ENCODE measurements around the gene DNAH2. TPM values are rescaled to one million over a fixed set of nuclear protein-coding genes. Genes with fewer than 3 reads are reported as not detected.

DNAH2 gene, protein sequence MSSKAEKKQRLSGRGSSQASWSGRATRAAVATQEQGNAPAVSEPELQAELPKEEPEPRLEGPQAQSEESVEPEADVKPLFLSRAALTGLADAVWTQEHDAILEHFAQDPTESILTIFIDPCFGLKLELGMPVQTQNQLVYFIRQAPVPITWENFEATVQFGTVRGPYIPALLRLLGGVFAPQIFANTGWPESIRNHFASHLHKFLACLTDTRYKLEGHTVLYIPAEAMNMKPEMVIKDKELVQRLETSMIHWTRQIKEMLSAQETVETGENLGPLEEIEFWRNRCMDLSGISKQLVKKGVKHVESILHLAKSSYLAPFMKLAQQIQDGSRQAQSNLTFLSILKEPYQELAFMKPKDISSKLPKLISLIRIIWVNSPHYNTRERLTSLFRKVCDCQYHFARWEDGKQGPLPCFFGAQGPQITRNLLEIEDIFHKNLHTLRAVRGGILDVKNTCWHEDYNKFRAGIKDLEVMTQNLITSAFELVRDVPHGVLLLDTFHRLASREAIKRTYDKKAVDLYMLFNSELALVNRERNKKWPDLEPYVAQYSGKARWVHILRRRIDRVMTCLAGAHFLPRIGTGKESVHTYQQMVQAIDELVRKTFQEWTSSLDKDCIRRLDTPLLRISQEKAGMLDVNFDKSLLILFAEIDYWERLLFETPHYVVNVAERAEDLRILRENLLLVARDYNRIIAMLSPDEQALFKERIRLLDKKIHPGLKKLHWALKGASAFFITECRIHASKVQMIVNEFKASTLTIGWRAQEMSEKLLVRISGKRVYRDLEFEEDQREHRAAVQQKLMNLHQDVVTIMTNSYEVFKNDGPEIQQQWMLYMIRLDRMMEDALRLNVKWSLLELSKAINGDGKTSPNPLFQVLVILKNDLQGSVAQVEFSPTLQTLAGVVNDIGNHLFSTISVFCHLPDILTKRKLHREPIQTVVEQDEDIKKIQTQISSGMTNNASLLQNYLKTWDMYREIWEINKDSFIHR (N-terminal part only)
- 0.21 TPM in 1 of 2 replicates, not detected in the other for total RNA-seq (2014; rRNA removed; shearing (Covaris generic))

DNA sequence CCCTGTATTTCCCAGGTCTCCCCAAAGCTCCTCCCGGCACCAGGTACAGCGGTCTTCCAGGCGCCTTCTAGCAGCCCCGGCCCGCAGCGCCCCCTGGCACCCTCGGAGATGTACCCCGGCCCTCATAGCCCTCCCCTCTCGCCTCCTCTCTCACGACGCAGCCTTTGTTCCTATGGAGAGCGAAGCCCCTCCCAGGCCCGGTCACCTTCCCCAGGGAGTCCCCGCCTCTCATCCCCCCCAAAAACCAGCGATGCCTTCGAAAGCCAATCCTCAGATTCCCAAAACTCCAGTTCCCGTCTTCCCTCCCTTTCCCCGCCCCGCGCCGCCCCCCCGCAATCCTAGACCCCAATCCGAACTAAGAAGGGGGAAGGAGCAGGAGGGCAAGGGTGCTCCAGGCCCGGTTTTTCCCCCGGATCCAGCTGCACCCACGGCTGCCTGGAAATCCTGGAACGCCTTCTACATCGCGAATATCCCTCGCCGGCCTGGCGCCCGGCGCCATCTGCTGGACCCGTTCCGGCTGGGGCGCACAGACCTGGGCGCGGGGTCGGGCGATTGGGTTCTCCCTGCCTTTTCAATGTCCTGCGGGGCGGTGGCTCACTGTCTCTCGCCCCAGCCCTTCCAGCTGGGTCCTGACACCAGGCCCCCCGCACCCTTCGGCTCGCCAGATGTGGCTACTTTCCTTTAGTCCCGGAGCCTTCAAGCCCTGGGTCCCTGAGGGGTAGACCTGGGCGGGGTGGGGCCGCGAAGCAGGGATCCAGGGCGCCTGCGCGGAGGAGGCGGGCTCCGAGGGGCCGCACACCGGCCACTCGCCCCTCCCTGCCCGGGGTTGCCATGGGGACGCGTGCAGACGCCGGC, at the start of gene DNAH2:
DNAH2 (plus strand) TSS at position 844 of the 855 bp plus-strand sequence. CDS start 1,991 bp downstream, outside the sequence.
- peak; percentile 67 for DNase-seq (ENCODE audit: low spot score)

DNA sequence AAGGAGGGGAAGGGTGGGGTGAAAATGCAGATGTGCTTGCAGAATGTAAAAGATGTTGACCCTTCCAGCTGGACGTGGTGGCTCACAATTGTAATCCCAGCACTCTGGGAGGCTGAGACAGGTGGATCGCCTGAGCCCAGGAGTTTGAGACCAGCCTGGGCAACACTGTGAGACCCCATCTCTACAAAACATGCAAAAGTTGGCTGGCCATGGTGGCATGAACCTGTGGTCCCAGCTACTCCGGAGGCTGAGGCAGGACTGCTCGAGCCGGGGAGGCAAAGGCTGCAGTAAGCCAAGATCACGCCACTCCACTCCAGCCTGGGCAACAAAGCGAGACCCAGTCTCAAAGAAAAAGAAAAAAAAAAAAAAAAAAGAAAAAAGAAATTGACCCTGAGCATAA, 49.1 kb upstream of the DNAH2 start:
- no peak for DNase-seq (ENCODE audit: low spot score)

DNA sequence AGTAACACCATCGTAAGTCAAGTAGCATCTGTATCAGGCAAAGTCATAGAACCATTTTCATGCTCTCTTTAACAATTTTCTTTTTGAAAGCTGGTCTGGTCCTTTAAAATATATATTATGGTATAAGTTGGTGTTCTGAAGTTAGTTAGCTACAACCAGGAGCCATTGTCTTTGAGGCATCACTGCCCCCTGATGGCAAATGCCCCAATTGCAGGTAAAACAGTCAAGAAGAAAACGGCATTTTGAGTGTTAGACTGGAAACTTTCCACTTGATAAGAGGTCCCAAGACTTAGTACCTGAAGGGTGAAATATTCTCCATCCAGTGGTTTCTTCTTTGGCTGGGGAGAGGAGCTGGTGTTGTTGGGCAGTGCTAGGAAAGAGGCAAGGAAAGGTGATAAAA, 44.3 kb upstream of the DNAH2 start:
- DNase-seq (ENCODE audit: low spot score): peak; percentile 45

DNA sequence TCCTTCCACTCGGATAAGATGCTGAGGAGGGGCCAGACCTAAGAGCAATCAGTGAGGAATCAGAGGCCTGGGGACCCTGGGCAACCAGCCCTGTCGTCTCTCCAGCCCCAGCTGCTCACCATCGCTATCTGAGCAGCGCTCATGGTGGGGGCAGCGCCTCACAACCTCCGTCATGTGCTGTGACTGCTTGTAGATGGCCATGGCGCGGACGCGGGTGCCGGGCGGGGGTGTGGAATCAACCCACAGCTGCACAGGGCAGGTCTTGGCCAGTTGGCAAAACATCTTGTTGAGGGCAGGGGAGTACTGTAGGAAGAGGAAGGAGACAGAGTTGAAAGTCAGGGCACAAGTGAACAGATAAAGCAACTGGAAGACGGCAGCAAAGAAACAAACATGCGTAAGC, 42.6 kb upstream of the DNAH2 start:
- DNase-seq (ENCODE audit: low spot score): no peak

DNA sequence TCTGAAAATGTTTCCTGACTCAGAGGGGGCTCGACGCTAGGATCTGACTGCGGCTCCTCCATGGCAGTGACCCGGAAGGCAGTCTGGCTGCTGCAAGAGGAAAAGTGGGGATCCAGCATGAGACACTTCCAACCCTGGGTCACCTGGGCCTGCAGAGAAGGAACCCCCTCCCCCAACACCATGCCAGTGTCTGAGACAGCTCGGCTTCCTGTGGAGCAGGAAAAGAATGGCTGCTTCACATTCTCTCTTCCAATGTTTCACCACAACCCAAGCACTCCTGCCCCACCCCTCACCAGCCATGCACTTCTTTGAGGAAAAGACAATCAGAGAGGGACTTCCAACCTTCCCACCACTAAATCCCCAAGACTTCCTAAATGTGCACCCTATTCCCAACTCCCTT, 41.0 kb upstream of the DNAH2 start:
- no peak for DNase-seq (ENCODE audit: low spot score)

DNA sequence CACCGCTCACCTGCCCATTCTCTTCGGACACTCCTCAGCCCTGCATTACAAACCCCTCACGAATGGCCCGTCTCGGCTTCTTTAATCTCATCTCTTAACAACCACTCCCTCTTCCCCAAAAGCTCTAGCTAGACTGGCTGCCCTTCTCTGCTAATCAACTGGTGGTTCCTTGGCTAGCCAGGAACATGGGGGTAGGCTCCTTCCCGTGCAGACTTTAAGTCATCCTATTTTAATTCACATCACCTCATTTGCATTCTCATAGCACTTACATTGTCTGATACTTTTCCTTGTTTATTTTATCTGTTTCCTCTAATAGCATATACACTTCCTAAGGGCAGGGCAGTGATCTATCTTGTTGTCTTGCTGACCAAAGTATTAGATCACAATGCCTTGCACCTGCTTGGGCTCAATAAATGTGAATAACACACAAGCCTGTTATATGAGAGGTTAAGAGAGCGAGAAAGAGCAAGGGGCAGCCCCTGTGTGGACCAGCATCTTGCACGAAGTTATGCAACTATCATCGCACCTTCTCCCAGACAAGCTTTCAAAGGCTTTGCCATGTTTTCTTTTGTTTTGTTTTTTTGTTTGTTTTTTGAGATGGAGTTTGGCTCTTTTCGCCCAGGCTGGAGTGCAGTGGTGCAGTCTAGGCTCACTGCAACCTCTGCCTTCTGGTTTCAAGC, 40.0 kb upstream of the DNAH2 start:
- DNase-seq (ENCODE audit: low spot score): no peak

DNA sequence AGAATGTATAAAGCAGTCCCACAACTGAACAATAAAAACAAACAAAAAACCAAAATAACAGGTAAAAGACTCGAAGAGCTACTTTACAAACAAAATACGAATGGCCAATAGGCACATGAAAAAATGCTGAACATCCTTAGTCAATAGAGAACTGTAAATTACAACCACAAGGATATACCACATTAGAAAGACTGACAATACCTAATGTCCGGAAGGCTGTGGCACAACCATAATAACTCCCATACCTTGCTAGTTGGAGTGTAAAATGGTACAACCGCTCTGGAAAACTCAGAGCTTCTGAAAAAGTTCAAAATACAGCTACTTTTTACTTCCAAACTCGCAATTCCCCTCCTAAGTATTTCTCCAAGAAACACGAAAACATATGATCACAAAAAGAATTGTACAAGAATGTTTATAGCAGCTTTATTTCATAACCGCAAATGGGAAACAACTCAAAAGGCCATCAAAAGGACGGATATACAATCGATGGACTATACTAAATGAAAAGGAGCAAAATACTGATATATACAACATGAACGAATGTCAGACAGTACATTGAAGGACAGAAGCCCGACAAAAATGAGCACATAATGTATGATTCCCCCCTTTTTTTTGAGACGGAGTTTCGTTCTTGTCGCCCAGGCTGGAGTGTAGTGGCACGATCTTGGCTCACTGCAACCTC, 32.6 kb upstream of the DNAH2 start:
- DNase-seq (ENCODE audit: low spot score): peak; percentile 5

DNA sequence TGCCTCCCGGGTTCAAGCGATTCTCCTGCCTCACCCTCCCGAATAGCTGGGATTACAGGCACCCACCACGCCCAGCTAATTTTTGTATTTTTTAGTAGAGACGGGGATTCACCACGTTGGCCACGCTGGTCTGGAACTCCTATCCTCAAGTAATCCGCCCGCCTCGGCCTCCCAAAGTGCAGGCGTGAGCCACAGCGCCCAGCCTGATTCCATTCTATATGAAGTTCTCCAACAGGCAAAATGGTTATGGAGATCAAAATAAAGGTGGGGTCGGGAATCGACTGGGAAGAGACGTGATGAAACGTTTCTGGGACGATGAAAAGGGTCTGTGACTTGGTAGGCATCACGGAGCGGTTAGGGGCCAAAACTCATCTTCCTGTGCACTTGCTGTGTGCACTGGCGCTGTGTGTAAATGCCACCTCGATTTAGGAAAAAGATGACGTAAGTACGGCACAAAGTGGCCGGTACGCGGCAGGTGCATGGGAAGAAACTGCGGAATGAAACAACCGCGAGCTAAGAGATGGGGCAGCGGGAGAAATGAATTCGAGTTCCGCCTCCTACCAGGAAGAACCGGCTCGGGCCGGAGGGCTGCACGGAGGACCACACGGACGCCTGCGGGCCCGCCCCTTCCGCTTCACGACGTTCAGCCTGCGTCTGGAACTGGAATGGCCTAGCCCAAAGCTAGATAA, 31.9 kb upstream of the DNAH2 start:
- DNase-seq (ENCODE audit: low spot score): peak; percentile 91

DNA sequence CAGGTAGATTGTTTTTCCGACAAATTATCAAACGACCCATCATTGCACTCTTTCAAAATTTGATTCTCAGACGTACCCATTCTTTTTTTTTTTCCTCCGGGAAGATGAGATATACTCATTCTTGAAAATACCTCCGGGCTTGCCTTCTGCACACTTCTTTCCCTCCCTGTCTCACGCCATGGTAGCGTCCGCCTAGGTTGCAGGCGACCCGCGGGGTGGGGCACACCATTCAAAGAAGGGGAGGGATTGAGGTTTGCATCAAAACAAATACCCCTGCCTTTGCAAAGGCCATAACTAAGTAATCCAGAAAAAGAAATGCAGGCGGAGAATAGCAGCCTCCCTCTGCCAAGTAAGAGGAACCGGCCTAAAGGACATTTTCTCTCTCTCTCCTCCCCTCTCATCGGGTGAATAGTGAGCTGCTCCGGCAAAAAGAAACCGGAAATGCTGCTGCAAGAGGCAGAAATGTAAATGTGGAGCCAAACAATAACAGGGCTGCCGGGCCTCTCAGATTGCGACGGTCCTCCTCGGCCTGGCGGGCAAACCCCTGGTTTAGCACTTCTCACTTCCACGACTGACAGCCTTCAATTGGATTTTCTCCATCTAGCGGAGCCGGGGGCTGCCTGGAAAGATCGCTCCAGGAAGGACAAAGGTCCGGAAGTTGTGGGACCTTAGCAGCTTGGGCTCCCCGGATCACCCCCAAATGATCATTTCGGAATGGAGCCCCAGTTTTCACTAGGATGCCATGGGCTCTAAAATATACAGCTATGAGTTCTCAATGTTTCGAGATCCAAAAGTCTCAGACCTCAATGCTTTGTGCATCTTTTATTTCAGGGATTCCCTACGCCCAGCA, 31.1 kb upstream of the DNAH2 start:
- peak; percentile 88 for DNase-seq (ENCODE audit: low spot score)

DNA sequence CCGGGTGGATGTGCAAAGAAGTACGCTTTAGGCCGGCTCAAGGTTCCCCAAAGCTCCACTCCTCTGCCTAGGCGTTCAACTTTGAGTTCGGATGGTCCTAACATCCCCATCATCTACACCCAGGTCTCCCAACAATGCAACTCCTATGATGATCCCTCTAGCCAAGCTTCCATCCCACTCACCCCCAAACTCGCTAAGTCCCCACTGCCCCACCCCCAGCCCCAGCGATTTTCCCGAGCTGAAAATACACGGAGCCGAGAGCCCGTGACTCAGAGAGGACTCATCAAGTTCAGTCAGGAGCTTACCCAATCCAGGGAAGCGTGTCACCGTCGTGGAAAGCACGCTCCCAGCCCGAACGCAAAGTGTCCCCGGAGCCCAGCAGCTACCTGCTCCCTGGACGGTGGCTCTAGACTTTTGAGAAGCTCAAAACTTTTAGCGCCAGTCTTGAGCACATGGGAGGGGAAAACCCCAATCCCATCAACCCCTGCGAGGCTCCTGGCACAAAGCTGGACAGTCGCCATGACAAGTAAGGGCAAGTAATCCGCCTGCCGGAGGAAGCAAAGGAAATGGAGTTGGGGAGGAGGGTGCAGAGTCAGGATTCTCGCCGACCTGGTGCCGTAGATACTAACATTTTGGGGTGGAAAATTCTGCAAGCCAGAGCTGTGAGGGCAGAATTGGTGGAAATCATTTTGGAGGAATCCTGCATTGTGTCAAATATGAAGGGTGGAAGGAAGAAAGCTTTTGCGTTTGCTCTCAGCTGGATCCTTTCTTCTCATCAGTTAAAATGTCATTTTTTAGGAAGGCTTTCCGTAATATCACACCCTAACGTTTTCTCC, 30.3 kb upstream of the DNAH2 start, which contains the start of gene TP53:
TP53 (minus strand) TSS at position 419 of the 836 bp plus-strand sequence. CDS start 10,896 bp downstream, outside the sequence.
- peak; percentile 88 for DNase-seq (ENCODE audit: low spot score)

DNA sequence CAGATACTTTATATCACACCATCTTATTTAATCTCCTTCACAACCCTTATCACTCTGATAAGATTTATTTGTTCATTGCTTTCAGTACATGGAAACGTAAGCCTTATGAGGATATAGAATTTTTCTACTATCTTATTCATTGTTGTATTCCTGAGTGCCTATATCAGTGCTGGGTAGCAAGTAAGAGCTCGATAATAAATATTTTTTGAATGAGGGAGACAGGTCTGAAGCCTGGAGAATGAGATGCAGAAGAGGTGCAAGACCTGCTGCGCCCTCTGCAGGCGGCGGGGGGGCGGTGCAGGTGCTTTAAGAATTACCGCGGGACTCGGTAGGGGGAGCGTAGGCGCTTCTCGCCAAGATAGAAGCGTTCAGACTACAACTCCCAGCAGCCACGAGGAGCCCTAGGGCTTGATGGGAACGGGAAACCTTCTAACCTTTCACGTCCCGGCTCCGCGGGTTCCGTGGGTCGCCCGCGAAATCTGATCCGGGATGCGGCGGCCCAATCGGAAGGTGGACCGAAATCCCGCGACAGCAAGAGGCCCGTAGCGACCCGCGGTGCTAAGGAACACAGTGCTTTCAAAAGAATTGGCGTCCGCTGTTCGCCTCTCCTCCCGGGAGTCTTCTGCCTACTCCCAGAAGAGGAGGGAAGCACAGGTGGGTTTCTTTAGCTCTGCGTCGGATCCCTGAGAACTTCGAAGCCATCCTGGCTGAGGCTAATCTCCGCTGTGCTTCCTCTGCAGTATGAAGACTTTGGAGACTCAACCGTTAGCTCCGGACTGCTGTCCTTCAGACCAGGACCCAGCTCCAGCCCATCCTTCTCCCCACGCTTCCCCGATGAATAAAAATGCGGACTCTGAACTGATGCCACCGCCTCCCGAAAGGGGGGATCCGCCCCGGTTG, 29.4 kb upstream of the DNAH2 start, which contains the start of gene WRAP53:
WRAP53 (plus strand) TSS at position 570 of the 900 bp plus-strand sequence; CDS start at position 742, 172 bp downstream.
- peak; percentile 92 for DNase-seq (ENCODE audit: low spot score)

DNA sequence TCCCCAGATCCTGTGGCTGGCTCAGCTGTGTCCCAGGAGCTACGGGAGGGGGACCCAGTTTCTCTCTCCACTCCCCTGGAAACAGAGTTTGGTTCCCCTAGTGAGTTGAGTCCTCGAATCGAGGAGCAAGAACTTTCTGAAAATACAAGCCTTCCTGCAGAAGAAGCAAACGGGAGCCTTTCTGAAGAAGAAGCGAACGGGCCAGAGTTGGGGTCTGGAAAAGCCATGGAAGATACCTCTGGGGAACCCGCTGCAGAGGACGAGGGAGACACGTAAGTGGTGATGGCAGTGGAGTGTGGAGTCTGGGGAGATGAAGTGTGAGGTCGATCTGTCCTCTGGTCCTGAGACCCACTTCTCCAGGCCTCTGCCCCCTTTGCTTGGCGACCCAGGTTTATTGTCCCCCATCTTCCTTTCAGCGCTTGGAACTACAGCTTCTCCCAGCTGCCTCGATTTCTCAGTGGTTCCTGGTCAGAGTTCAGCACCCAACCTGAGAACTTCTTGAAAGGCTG, 28.7 kb upstream of the DNAH2 start:
- DNase-seq (ENCODE audit: low spot score): no peak

DNA sequence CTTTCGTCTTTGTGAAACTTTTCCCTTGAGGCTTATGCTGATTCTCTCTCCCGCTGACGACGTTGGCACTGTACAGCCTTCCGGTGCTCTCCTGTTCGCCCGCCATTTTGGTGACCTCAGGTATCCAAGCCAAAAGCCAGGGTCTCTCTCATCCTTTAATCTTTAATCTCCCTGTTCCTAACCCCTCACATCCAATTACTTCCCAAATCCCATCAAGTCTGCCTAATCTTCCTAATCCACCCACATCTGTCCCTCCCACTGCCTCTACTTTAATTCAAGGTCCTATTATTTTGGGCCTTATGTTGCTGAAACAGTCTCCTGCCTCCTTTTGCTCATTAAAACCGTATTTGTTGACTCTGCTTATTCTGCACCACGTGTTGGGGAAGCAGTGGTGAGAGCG, 22.0 kb upstream of the DNAH2 start:
- no peak for DNase-seq (ENCODE audit: low spot score)

DNA sequence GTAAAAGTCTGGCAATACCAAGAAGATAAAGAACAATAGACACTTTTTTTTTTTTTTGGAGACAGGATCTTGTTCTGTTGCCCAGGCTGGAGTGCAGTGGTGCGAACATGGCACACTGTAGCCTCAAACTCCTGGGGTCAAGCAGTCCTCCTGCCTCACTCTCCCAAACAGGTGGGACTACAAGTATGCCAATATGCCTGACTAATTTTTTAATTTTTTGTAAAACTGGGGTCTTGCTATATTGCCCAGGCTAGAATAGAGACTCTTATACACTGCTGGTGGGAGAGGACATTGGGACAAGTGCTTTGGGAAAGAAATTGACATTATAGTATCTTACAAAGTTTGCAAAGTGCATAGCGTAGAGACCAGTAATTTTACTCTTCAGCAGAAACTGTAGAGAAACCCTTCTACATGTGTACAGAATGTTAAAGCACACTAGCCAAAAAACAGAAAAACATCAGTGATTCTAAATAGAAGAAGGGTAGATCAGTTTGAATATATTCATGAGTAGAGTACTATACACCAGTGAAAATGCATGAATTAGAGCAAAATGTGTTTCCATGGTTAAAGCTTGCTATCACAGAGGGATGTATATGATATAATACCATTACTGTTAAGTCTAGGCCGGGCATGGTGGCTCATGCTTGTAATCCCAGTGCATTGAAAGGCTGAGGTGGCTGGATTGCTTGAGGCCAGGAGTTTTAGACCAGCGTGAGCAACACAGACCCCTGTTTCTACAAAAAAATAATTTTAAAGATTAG, 19.5 kb upstream of the DNAH2 start:
- DNase-seq (ENCODE audit: low spot score): no peak

DNA sequence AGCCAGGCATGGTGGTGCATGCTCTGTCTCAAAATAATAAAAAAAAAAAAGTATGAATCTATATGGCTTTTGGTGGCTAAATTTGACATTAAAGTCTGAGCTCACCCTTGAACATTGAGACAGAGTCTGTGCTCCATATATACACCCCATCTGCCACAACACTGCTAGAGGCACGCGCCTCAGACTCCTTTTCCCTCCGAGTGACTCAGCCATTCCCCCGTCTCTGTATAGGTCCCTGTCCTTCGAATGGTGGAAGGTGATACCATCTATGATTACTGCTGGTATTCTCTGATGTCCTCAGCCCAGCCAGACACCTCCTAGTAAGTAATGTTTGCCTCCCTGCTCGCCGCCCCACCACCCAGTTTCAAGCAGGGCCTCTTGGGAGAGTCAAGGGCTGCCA, 17.0 kb upstream of the DNAH2 start:
- DNase-seq (ENCODE audit: low spot score): no peak

Measured in HT-29 (cell line).